GDM1 (cell line): ENCODE measurements around the gene AFAP1L2.

Experiments used
- DNase-seq: peaks from one replicate; lab custom pipeline; 2025; lab: John Stamatoyannopoulos, UW

Gene AFAP1L2

GRCh38 chr10:114404171-114405010, at the start of gene AFAP1L2:
TSS of gene AFAP1L2 (minus strand) at chr10:114404502. CDS start at chr10:114404455, 47 bp downstream.
- no peak for DNase-seq

- DNase-seq, result no peak
Observed at GRCh38 chr10:114453576-114453975, 49.3 kb upstream of the AFAP1L2 start.

- DNase-seq, result no peak
Observed at GRCh38 chr10:114448897-114449296, 44.6 kb upstream of the AFAP1L2 start.

DNA sequence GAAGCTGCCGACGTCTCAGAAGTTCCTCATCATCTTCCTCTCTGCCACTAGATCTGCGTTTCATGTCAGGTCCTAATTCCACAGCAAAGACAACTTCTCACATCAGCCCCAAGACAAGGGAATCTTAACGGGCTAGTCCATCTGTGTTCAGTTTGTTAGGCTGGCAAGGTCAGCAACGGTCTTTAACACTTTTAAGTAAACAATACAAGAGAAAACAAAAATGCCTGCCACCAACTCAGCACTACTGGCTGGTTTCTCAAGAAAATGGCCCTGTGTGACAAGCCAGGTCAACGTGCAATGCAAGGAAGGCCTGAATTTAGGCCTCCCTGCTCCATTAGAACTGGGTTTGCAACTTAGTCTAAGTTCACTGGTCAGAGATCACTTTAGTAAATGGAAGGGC, 41.0 kb upstream of the AFAP1L2 start:
- no peak for DNase-seq

DNA sequence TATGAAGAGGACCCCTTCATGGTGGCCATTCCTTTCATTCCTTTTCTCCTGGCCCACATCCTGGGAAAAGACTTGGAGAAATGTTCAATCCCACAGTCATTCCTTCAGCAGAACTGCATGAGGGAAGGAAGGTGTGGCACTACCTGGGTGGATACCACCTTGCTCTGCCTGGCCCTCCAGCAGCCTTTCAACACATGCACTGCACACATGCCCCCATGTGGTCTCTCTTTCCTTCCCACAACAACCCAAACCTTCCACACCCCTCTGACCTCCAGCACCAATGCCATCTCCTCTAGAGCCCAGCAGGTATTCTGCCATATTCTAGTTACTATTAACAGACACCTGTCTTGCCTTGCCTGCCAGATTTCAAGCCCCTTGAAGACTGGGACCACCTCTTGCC, 40.5 kb upstream of the AFAP1L2 start:
- DNase-seq, result no peak

- no peak for DNase-seq
Observed at GRCh38 chr10:114442091-114442630, 37.9 kb upstream of the AFAP1L2 start.

DNA sequence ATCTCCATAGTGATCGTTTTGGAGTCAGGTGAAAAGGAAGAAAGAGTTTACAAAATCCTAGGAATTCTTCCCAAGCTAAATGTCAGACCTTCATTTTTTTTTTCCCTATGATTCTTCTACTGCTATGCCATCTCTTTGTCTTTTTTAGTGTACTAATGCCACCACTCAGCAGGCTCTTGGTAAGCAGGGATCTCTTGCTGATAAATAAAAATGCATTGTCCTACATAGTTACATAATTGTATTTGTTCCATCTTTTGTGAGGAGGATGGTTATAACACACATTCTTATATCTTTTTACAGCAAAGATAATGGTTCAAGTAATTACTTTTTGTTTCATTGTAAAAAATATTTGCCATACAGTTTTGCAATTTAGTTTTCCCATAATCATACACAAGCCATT, 36.8 kb upstream of the AFAP1L2 start:
- DNase-seq, result no peak

- no peak for DNase-seq
Observed at GRCh38 chr10:114437473-114438292, 33.4 kb upstream of the AFAP1L2 start.

DNA sequence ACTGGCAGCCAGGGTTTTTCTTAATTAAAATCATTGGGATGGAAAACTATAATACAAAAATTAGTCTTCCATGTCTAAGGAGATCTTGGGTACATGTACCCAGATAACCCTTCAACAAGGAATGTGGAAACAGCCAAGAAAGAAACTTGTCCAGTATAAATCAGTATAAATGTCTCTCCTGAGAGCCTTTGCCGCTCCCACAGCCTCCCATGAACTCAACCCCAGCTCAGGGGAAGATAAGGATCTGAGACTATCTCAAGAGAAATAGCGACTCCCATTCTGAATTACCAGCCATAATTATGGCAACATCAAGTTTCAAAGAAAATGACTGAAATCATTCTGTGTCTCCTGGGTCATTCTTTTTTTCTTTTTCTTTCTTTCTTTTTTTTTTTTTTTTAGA, 32.6 kb upstream of the AFAP1L2 start:
- no peak for DNase-seq

DNA sequence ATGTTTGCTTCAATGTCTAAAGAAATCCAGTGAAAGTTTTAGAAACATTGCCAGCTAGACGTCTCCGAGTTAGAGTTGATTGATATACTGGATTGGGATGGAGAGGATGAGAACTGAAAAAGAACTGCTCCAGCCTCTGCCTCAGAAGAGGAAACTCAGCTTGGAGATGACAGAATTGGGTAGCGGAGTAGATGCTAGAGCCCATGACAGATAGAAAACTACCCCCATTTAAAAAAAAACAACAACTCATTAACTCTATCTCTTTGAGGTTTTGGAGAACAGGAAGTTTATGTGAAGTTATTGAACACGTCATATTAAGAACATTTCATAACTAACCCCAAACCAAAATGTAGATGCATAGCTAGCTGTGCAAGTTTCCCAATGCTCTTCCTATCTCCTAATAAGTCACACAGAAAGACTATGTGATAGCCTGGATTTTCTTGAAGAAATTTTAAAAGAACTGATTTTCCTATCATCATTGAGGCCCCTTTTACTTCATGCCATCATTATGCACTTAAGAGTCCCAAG, 28.3 kb upstream of the AFAP1L2 start:
- DNase-seq, result no peak

DNA sequence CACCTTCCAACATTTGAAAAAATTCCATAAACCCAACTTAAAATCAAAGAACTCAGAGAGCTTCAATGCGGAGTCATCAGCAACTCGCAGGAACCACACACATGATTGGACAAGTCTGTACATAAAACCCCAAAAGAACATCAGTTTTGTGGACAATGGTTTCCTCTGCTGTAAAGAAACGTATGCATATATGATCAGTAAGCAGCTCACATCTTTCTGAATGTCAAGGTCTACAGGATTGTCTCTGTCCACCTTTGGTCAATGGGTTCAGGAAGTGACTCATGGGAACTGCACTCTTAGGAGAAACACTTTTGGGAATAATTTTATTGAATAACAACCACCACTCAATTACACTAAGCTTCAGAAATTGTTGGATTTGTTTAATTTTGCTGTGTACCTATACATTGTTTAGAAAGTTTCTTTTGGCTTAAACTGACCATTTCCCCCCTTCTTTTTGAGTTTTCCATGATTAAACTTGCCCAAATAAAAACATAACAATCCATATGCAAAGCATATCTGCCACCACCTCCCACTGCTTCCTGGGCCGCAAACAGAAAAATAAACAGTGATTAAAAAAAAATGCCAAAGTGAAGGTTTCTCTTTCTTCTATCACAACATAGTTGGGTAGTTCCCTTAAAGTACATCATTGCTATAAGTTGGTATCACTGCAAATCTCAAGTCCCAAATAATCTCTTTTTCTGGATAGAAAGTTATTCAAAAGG, 27.3 kb upstream of the AFAP1L2 start:
- no peak for DNase-seq

GRCh38 chr10:114430688-114431413, 26.5 kb upstream of the AFAP1L2 start:
- no peak for DNase-seq

DNA sequence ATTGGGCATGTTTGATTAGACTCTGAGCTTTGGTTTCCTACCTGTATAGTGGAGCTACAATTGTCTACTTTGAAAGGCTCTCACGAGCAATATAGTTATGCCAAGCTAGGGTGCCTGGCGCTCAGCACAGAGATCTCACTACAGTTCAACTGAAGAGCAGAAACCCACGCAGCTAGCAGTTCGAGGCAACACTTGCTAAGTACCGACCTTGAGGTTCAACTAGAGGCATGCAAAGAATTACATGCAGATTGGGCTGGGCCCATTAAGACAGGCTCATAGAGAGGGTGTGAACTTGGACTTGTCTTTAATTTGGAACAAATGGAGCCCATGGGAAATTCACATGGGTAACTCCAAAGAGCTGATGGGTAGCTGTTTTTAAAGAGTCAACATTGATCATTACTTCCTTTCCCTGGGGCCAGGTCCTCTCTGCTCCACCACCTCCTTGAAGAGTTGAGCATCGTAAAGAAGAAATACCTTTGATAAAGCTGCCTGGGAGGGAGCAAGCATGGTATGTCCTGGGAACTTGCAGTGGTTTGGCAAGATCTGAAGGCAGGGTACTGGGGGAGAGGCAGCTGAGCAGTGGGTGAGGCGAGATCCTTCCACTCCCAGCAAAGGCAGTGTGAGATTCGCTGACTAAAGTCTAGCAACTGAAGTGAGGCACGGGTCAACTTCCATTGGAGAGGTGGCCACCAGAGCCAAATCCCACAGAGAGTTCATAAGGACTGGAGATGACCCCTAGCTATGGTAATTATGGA, 25.5 kb upstream of the AFAP1L2 start:
- DNase-seq, result no peak

DNA sequence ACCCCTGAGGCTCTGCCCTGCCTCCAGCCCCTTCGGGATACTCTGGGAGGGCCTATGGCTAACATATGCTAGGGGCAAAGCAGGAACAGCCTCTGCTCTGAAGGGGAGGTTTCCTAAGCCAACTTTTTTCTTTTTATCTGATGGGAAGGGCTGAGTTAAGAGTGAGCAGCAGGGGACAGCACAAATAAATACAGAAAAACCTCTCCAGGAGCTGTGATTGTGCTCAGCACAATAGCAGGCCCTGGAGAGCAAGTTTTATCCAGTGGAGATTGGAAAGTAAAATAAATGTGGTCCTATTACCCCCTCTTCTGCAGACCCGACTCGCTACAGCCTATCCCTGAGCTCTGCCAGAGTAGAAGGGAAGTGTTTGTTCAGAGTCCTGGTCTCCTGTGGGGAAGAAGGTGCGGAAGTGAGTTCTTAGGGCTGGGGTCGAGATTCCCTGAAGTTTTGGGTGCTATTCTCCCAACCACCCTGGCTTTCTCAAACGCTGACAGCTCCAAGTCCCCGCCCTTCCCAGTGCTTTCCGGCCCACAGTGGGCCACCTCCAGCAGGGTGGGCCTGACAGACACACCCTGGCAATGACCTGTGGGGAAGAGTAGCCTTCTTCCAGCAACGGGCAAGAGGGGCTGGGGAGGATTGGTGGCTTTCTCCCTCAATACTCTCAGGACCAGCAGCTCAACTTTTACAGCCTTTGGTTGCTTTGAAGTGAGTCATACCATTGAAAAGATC, 23.0 kb upstream of the AFAP1L2 start:
- no peak for DNase-seq

DNA sequence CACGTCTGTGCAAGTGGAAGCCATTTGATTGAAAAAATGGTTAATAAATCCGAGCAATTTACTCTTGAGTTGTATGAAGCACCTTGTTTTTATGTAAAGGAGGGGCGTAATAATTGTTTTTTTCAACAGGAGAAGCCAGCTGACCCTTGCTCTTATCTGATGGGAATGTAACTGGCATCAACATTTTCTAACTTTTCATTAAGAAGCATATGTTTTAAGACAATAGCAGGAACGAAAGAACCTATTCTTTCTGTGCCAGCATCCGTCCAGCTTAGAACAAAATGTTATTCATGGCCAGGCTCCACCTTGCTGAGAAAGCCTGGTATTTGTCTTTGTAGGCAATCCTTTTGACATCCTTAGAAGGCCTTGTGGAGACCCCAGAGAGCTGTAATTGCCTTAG, 22.2 kb upstream of the AFAP1L2 start:
- no peak for DNase-seq

DNA sequence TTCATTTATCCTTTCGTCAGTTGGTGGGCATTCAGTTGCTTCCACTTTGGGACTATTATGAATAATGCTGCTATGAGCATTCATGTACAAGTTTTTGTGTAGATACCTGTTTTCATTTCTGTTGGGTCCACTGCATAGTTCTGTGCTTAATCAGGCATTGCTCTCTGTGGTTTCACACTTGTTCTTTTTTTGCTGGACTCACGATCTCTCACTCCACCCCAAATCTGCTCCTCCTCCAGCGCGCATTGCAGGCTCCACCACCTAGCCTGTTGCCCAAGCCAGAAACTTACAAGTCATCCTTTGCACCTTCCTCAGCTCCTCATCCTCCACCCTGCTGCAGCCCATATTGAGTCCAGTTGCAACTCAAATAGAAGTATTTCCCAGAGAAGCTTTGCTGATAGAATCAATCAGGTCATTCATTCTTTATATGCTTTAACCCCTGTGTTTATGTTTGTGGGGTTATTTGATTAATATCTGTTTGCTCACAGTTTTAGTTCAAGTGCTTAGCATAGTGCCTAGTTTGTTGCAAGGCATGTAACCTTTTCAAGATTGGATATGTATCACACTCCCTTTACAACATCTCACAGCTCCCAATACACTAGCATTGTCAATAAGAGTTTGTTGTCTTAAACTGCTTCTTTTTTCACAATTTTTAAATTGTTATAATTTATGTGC, 16.6 kb upstream of the AFAP1L2 start:
- DNase-seq, result no peak

DNA sequence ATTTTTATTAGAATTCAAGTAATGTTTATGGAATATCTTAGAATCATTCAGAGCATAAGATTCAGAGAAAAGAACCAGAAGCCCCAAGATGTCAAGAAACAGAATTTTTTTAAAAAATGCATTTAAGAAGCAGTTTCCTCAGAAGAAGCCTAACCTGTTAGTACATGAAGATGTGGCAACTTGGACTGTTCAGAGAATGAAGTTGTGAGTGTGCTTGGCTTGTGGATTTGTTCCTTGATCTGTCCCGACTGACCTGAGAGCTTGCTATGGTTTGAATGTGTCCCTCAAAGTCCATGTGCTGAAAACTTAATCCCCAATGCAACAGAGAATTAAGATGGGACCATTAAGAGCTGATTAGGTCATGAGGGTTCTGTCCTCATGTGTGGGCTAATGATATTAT, 13.8 kb upstream of the AFAP1L2 start:
- DNase-seq, result no peak

- DNase-seq, result no peak
Observed at GRCh38 chr10:114412907-114413797, 8.8 kb upstream of the AFAP1L2 start.
